PFSK-1 (cell line): ENCODE data around the gene INPP4A.

Experiments used
- FOXP2 ChIP-seq: optimal IDR thresholded peaks from 2 replicates; pipeline ENCODE3; 2011; ENCODE audit warnings: borderline replicate concordance, control low read depth, inconsistent platforms; ENCODE audit not compliant: insufficient read depth; ENCODE audit errors: extremely low read length, extremely low read depth
- POLR2AphosphoS5 ChIP-seq: IDR thresholded peaks from 2 replicates; pipeline ENCODE4 v1.6.1; 2012; ENCODE audit warnings: low read depth, mild to moderate bottlenecking, control low read depth, low read length, moderate library complexity
- REST ChIP-seq, 2 experiments: IDR thresholded peaks; 2 replicates each; pipeline versions ENCODE4 v1.6.1 to v1.8.0; 2011 to 2012; ENCODE audit warnings: low read depth in 2 of 2, low read length in 2 of 2, control low read depth in 1 of 2, inconsistent platforms in 1 of 2, mild to moderate bottlenecking in 1 of 2, moderate library complexity in 1 of 2; ENCODE audit not compliant: insufficient read depth in 1 of 2
- SIN3A ChIP-seq: IDR thresholded peaks from 2 replicates; pipeline ENCODE4 v1.6.1; 2012; ENCODE audit warnings: mild to moderate bottlenecking, low read length, moderate library complexity, borderline replicate concordance; ENCODE audit not compliant: insufficient read depth
- TAF1 ChIP-seq: IDR thresholded peaks from 2 replicates; pipeline ENCODE4 v1.6.1; 2012; ENCODE audit warnings: low read length, control low read depth, borderline replicate concordance; ENCODE audit not compliant: insufficient read depth

INPP4A gene

GRCh38 chr2:98433363-98433964 lies 11.2 kb upstream of the INPP4A start:
- TF ChIP-seq TAF1 (no peak), REST (IDR thresholded peaks at IDR 0.05; ENCODE audit: insufficient read depth in 1 of 2, low read depth in 2 of 2, low read length in 2 of 2) (no peak), FOXP2 (no peak), SIN3A (no peak), POLR2AphosphoS5 (no peak)

GRCh38 chr2:98434492-98434891 lies 10.2 kb upstream of the INPP4A start:
- TF ChIP-seq SIN3A (no peak), REST (IDR thresholded peaks at IDR 0.05; ENCODE audit: insufficient read depth in 1 of 2, low read depth in 2 of 2, low read length in 2 of 2) (no peak), FOXP2 (no peak), POLR2AphosphoS5 (no peak), TAF1 (no peak)

- no peak for TF ChIP-seq REST (IDR thresholded peaks at IDR 0.05; ENCODE audit: insufficient read depth in 1 of 2, low read depth in 2 of 2, low read length in 2 of 2)
- no peak for TF ChIP-seq POLR2AphosphoS5
- no peak for TF ChIP-seq TAF1
- no peak for TF ChIP-seq FOXP2
- TF ChIP-seq SIN3A: no peak
Measured at GRCh38 chr2:98436734-98437133, 7.9 kb upstream of the INPP4A start.

- TF ChIP-seq REST (IDR thresholded peaks at IDR 0.05; ENCODE audit: insufficient read depth in 1 of 2, low read depth in 2 of 2, low read length in 2 of 2) (no peak), FOXP2 (no peak), SIN3A (no peak), POLR2AphosphoS5 (no peak), TAF1 (no peak)
Measured at GRCh38 chr2:98438190-98439133, 6.2 kb upstream of the INPP4A start.
